GM18907 (cell line): ENCODE measurements around the gene SCIN.
"Not testable (repeated sequence)": the region's sequence is repeated elsewhere in the genome, so short reads cannot be mapped to it uniquely, and the experiment has no call there.

Source experiments
- ATAC-seq: cut with Tn5 transposase; IDR thresholded peaks from one replicate; pipeline ENCODE4 v1.9.1; 2021; ENCODE audit warnings: mild to moderate bottlenecking, moderate library complexity; ENCODE audit not compliant: unreplicated experiment

The SCIN gene

GRCh38 chr7:12686891-12687717, 116.6 kb downstream of the SCIN start, which contains the start of gene ARL4A:
Gene ARL4A (plus strand): TSS chr7:12687633. CDS start chr7:12688255, 622 bp downstream.
- ATAC-seq: peak; percentile 92

- peak; percentile 3 for ATAC-seq
Observed at GRCh38 chr7:12687718-12688171, 117.2 kb downstream of the SCIN start.

GRCh38 chr7:12688485-12689170, 118.1 kb downstream of the SCIN start:
- ATAC-seq: not testable (repeated sequence)

GRCh38 chr7:12689451-12689850, 118.9 kb downstream of the SCIN start:
- ATAC-seq: no peak

GRCh38 chr7:12690041-12690878, 119.7 kb downstream of the SCIN start:
- no peak for ATAC-seq

- not testable (repeated sequence) for ATAC-seq
Observed at GRCh38 chr7:12691388-12691787, 120.9 kb downstream of the SCIN start.

GRCh38 chr7:12692035-12692434, 121.5 kb downstream of the SCIN start:
- ATAC-seq: no peak

- no peak for ATAC-seq
Observed at GRCh38 chr7:12692479-12693259, 122.1 kb downstream of the SCIN start.

- ATAC-seq: no peak
Observed at GRCh38 chr7:12694817-12695216, 124.3 kb downstream of the SCIN start.

- ATAC-seq: no peak
Observed at GRCh38 chr7:12695965-12696364, 125.4 kb downstream of the SCIN start.

- no peak for ATAC-seq
Observed at GRCh38 chr7:12699299-12699698, 128.8 kb downstream of the SCIN start.

- ATAC-seq: no peak
Observed at GRCh38 chr7:12701433-12701832, 130.9 kb downstream of the SCIN start.

- ATAC-seq: no peak
Observed at GRCh38 chr7:12703881-12704280, 133.4 kb downstream of the SCIN start.

GRCh38 chr7:12705878-12706277, 135.4 kb downstream of the SCIN start:
- no peak for ATAC-seq

- ATAC-seq: no peak
Observed at GRCh38 chr7:12706900-12707536, 136.5 kb downstream of the SCIN start.

- no peak for ATAC-seq
Observed at GRCh38 chr7:12708314-12708713, 137.8 kb downstream of the SCIN start.
